Upper lobe of right lung (tissue), 1 donor: Measurements from ENCODE around the gene CTSE. TPM values are rescaled to one million over a fixed set of nuclear protein-coding genes. Genes with fewer than 3 reads are reported as not detected.

ENCODE experiments used
- ATAC-seq: fragments of 200-7000 bp; cut with Tn5 transposase; one replicate; pipeline ENCODE4 v1.9.1; 2020; ENCODE audit warnings: mild to moderate bottlenecking, moderate library complexity
- DNase-seq: peaks from one replicate; pipeline ENCODE4 v3.0.0-alpha.2; 2020
- H3K27ac ChIP-seq: fragments of 200-600 bp; one replicate; pipeline ENCODE4 v1.8.0; 2022
- H3K27me3 ChIP-seq: fragments of 200-600 bp; one replicate; pipeline ENCODE4 v1.8.0; 2022; ENCODE audit warnings: mild to moderate bottlenecking
- H3K36me3 ChIP-seq: fragments of 200-600 bp; one replicate; pipeline ENCODE4 v1.8.0; 2022
- H3K4me1 ChIP-seq: fragments of 200-600 bp; one replicate; pipeline ENCODE4 v1.8.0; 2022
- H3K4me3 ChIP-seq: fragments of 200-600 bp; one replicate; pipeline ENCODE4 v1.8.0; 2022; ENCODE audit warnings: mild to moderate bottlenecking
- H3K9me3 ChIP-seq: fragments of 200-600 bp; one replicate; pipeline ENCODE4 v1.8.0; 2022
- CTCF ChIP-seq: fragments of 200-600 bp; IDR thresholded peaks from one replicate; pipeline ENCODE4 v1.8.0; 2022; ENCODE audit warnings: antibody characterized with exemption
- intact Hi-C: fragments of 100-400 bp; cut with DNase I; formaldehyde crosslinking; loops from one replicate; pipeline ENCODE4 v1.11.0; 2022
- total RNA-seq: library from RNA; stranded (reverse); fragmentation: NEBNext Ultra II Directional; extraction: Animal tissue kit (Norgen Biotek cat#: 25700); gene quantifications from one replicate; pipeline ENCODE4 v1.2.1, GENCODE V29; 2021
- donor health status: DM: no; HTN: yes; CAD: no; lungs with severe emphysema.

CTSE gene
- total RNA-seq, 1 donor from 2014 or later: 85.8 TPM

DNA sequence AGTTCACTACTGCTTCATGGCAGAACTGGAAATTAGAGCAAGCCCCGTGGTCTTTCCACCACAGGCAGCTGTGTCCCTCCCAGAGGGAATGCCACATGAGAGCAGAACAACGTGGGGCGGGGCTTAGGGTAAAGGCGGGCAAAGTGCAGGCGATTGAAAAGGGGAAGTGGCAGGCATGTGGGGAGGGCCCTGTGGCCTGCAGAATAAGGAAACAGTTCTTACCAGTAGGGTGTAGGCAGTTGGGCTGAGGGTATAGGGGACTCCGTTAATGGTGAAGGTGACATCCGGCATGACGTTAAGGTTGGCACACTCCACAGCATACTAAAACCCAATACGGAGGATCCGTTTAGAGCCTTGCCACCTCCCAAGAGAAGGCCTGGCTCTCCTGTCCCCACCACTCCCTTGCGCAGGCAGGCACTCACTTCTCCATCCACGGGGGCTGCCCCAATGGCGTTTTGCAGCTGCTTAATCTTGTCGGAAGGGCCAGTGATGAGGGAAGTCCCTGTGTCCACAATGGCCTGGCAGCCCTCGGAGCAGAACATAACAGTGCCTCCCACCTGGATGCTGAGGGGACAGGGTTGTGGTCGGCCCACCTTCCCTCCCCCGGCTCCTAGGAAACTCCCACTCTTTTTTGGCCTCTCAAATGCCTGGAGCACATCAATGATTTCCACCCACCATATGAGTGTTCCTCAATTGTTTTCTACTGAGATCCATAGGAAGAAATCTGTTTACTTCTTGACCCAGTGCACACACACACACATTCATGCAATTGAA lies 11.4 kb downstream of the CTSE start:
- no peak for TF ChIP-seq CTCF
- ATAC-seq (peak; percentile 97), DNase-seq (peak; percentile 90)
- Histone ChIP-seq H3K9me3 (no peaks in the 10 kb centered on the region), H3K27me3 (no peaks in the 10 kb centered on the region), H3K27ac (peak overlapping the region; percentile 18), H3K4me1 (no peaks in the 10 kb centered on the region), H3K4me3 (no peak overlapping the region), H3K36me3 (no peaks in the 10 kb centered on the region)
- intact Hi-C loops: no loop called here

GRCh38 chr1:206011057-206011456 lies 12.6 kb downstream of the CTSE start:
- no peak overlapping the region for H3K4me3 ChIP-seq
- no peak for TF ChIP-seq CTCF
- H3K9me3 ChIP-seq: no peaks in the 10 kb centered on the region
- no peak overlapping the region for H3K27ac ChIP-seq
- no peak for DNase-seq
- H3K4me1 ChIP-seq: no peaks in the 10 kb centered on the region
- no peaks in the 10 kb centered on the region for H3K36me3 ChIP-seq
- no peaks in the 10 kb centered on the region for H3K27me3 ChIP-seq
- ATAC-seq: no peak
- intact Hi-C loops: no loop called here

DNA sequence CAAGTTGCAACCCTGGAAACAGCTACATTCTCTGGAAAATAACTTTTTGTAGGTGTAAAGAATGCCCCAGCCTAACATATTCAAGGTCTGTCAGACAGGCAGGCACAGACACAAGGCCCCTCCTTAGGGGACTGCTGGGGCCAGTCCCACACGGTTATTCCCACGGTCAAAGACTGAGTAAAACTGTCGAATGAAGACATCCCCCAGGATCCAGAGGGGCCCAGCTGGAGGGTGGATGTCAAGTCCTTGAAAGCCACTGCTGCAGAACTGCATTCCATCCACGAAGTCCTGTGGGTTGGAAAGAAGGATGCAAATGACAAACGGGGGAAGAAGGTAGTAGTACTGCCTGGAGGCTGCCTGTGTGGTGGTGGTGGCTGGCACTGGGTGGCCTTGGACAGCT lies 13.6 kb downstream of the CTSE start:
- Histone ChIP-seq H3K4me1 (no peaks in the 10 kb centered on the region), H3K9me3 (no peaks in the 10 kb centered on the region), H3K27me3 (no peaks in the 10 kb centered on the region), H3K27ac (no peak overlapping the region), H3K4me3 (no peak overlapping the region), H3K36me3 (no peaks in the 10 kb centered on the region)
- DNase-seq: no peak
- no peak for ATAC-seq
- no peak for TF ChIP-seq CTCF
- intact Hi-C loops: no loop called here

DNA sequence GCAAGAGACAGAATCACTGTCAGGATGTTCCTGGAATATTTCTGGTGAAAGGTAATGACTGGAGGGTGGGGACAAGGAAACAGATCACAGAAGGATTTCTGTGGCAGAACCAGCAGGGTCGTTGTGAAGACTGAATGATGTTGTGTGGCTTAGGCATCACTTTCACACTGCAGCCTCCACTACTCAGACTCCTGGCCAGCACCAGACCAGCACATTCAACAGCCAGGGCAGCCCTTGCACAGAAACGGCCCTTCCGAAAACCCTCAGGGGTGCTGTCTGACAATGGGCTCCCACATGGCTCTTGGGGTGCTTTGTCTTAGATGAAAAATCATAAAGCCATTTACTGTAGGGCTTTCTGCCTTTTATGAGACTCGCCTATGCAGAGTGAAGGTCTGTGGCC lies 16.7 kb downstream of the CTSE start:
- H3K27ac ChIP-seq: no peak overlapping the region
- ATAC-seq: no peak
- no peaks in the 10 kb centered on the region for H3K27me3 ChIP-seq
- DNase-seq: no peak
- H3K9me3 ChIP-seq: no peaks in the 10 kb centered on the region
- H3K4me1 ChIP-seq: peaks cover 10% of the 10 kb centered on the region
- no peaks in the 10 kb centered on the region for H3K36me3 ChIP-seq
- intact Hi-C loops: no loop called here
- no peak for TF ChIP-seq CTCF
- no peak overlapping the region for H3K4me3 ChIP-seq

- H3K27ac ChIP-seq: no peak overlapping the region
- DNase-seq: no peak
Observed at GRCh38 chr1:206005778-206006180, 17.9 kb downstream of the CTSE start.

More at GRCh38 chr1:206005778-206006180, 17.9 kb downstream of the CTSE start:
- ATAC-seq: peak; percentile 33
- Histone ChIP-seq H3K27me3 (no peaks in the 10 kb centered on the region), H3K36me3 (no peaks in the 10 kb centered on the region), H3K4me1 (peaks cover 18% of the 10 kb centered on the region), H3K9me3 (no peaks in the 10 kb centered on the region), H3K4me3 (no peak overlapping the region)
- intact Hi-C loops: no loop called here
- TF ChIP-seq CTCF: no peak
